ENCODE measurements around the gene NLRP6. TPM values are rescaled to one million over a fixed set of nuclear protein-coding genes. Genes with fewer than 3 reads are reported as not detected.

NLRP6 gene
- total and polyA plus RNA-seq, 4 experiments from 2014 or later, result 1.4 to 26.3 (median 18.4) TPM

DNA sequence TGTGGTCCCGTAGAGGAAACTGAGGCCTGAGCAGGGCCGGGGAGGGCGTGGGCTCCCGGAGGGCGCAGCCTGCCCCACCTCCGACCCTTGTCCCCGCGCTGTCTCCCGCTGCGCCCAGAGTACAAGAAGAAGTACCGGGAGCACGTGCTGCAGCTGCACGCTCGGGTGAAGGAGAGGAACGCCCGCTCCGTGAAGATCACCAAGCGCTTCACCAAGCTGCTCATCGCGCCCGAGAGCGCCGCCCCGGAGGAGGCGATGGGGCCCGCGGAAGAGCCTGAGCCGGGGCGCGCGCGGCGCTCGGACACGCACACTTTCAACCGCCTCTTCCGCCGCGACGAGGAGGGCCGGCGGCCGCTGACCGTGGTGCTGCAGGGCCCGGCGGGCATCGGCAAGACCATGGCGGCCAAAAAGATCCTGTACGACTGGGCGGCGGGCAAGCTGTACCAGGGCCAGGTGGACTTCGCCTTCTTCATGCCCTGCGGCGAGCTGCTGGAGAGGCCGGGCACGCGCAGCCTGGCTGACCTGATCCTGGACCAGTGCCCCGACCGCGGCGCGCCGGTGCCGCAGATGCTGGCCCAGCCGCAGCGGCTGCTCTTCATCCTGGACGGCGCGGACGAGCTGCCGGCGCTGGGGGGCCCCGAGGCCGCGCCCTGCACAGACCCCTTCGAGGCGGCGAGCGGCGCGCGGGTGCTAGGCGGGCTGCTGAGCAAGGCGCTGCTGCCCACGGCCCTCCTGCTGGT, 1.9 kb downstream of the NLRP6 start:
- H3K27ac Mint-ChIP-seq, result peak overlapping the region in 4 of 7 donors; percentile 70 to 92 (median 90)
- H3K4me1 Mint-ChIP-seq, result peaks cover 30 to 61% (median 46%) of the 10 kb centered on the region in 4 donors
- POLR2A ChIA-PET (ENCODE audit: partially characterized antibody), result interaction anchor here (1.1 to 14.3 kb wide), 19 partner anchors 10 to 226 kb away, joined by 3 to 549 read pairs (median 12); partner anchors contain the start of genes BET1L, IFITM1, IFITM5 and PGGHG

DNA sequence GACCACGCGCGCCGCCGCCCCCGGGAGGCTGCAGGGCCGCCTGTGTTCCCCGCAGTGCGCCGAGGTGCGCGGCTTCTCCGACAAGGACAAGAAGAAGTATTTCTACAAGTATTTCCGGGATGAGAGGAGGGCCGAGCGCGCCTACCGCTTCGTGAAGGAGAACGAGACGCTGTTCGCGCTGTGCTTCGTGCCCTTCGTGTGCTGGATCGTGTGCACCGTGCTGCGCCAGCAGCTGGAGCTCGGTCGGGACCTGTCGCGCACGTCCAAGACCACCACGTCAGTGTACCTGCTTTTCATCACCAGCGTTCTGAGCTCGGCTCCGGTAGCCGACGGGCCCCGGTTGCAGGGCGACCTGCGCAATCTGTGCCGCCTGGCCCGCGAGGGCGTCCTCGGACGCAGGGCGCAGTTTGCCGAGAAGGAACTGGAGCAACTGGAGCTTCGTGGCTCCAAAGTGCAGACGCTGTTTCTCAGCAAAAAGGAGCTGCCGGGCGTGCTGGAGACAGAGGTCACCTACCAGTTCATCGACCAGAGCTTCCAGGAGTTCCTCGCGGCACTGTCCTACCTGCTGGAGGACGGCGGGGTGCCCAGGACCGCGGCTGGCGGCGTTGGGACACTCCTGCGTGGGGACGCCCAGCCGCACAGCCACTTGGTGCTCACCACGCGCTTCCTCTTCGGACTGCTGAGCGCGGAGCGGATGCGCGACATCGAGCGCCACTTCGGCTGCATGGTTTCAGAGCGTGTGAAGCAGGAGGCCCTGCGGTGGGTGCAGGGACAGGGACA, 2.7 kb downstream of the NLRP6 start:
- ChIA-PET CTCF (ENCODE audit: partially characterized antibody) (interaction anchor here (0.8 to 8.4 kb wide), 6 partner anchors 9 to 74 kb away, joined by 3 to 81 read pairs (median 10); no protein-coding TSS in a partner anchor), POLR2A (ENCODE audit: partially characterized antibody) (interaction anchor here (0.9 to 14.3 kb wide), 18 partner anchors 10 to 169 kb away, joined by 3 to 549 read pairs (median 17); partner anchors contain the start of genes BET1L, IFITM1, IFITM5 and PGGHG)
- peak overlapping the region; percentile 52 to 94 (median 87) for H3K27ac Mint-ChIP-seq
- H3K9me3 Mint-ChIP-seq, result peaks cover 0 to 9% (median 2%) of the 10 kb centered on the region in 8 donors
- no peaks in the 10 kb centered on the region for H3K27me3 Mint-ChIP-seq
- no peaks in the 10 kb centered on the region for H3K36me3 ChIP-seq (ENCODE audit: insufficient read depth, low read length)
- H3K4me1 ChIP-seq (ENCODE audit: insufficient read depth, low read length), result peaks cover 65% of the 10 kb centered on the region
- peak overlapping the region; percentile 88 to 93 (median 90) for H3K4me3 Mint-ChIP-seq
- H3K4me3 ChIP-seq (ENCODE audit: low read length in 2 of 2), result peak overlapping the region; percentile 24 to 59
- intact Hi-C loops (cut with micrococcal nuclease), result loop anchor here (1.0 to 2.0 kb wide), 3 partner anchors 30 to 74 kb away; partner anchors contain the start of genes BET1L and RIC8A
- H3K27ac ChIP-seq (ENCODE audit: low read depth, low read length), result no peak overlapping the region
- H3K4me1 Mint-ChIP-seq, result peaks cover 30 to 68% (median 50%) of the 10 kb centered on the region in 4 donors
- no peaks in the 10 kb centered on the region for H3K27me3 ChIP-seq (ENCODE audit: insufficient read depth, low read length)
- peak in 4 of 5 donors; percentile 48 to 60 (median 54) for DNase-seq
- peaks cover 25 to 30% of the 10 kb centered on the region in 2 donors for H3K36me3 Mint-ChIP-seq
- H3K9me3 ChIP-seq (ENCODE audit: control insufficient read depth in 1 of 2, low read length in 2 of 2), result no peaks in the 10 kb centered on the region

More for the DNA sequence above, 1.9 kb downstream of the NLRP6 start:
- peak overlapping the region; percentile 86 to 92 (median 88) for H3K4me3 Mint-ChIP-seq
- no peaks in the 10 kb centered on the region for H3K27me3 Mint-ChIP-seq
- peaks cover 0 to 9% (median 2%) of the 10 kb centered on the region in 8 donors for H3K9me3 Mint-ChIP-seq
- Histone ChIP-seq H3K4me1 (ENCODE audit: insufficient read depth, low read length) (peaks cover 60% of the 10 kb centered on the region), H3K9me3 (ENCODE audit: control insufficient read depth in 1 of 2, low read length in 2 of 2) (no peaks in the 10 kb centered on the region), H3K27me3 (ENCODE audit: insufficient read depth, low read length) (no peaks in the 10 kb centered on the region), H3K4me3 (ENCODE audit: low read length in 2 of 2) (peak overlapping the region in 1 of 2 donors; percentile 59), H3K27ac (ENCODE audit: low read depth, low read length) (no peak overlapping the region), H3K36me3 (ENCODE audit: insufficient read depth, low read length) (no peaks in the 10 kb centered on the region)
- CTCF ChIA-PET (ENCODE audit: partially characterized antibody), result interaction anchor here (1.0 to 8.4 kb wide), 7 partner anchors 13 to 75 kb away, joined by 3 to 81 read pairs (median 7); no protein-coding TSS in a partner anchor
- intact Hi-C loops (cut with micrococcal nuclease), result loop anchor here (1.0 to 2.0 kb wide), 4 partner anchors 11 to 73 kb away; partner anchors contain the start of genes BET1L and RIC8A
- peak in 4 of 5 donors; percentile 55 to 61 (median 57) for DNase-seq
- peaks cover 26 to 30% of the 10 kb centered on the region in 2 donors for H3K36me3 Mint-ChIP-seq

DNA sequence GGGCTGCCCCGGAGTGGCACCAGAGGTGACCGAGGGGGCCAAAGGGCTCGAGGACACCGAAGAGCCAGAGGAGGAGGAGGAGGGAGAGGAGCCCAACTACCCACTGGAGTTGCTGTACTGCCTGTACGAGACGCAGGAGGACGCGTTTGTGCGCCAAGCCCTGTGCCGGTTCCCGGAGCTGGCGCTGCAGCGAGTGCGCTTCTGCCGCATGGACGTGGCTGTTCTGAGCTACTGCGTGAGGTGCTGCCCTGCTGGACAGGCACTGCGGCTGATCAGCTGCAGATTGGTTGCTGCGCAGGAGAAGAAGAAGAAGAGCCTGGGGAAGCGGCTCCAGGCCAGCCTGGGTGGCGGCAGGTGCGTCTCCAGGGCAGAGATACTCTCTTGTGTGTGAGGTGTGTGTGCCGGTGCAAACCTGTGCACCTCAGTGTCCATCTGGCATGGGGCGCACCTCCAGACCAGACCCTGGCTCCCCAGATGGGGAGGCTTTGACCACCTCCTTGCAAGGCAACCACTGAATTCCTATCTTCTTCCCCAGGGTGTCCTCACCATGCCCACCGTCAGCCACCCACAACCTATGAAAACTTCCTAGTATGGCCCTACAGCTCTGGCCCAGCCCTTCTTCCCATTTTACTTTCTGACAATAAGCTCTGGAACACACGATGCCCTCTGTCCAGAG, 3.4 kb downstream of the NLRP6 start:
- Histone ChIP-seq H3K36me3 (ENCODE audit: insufficient read depth, low read length) (no peaks in the 10 kb centered on the region), H3K27me3 (ENCODE audit: insufficient read depth, low read length) (no peaks in the 10 kb centered on the region), H3K4me3 (ENCODE audit: low read length in 2 of 2) (peak overlapping the region; percentile 24 to 59), H3K9me3 (ENCODE audit: control insufficient read depth in 1 of 2, low read length in 2 of 2) (no peaks in the 10 kb centered on the region), H3K4me1 (ENCODE audit: insufficient read depth, low read length) (peaks cover 73% of the 10 kb centered on the region), H3K27ac (ENCODE audit: low read depth, low read length) (peak overlapping the region; percentile 11)
- no peak for DNase-seq
- peaks cover 30 to 67% (median 53%) of the 10 kb centered on the region in 4 donors for H3K4me1 Mint-ChIP-seq
- peak overlapping the region in 6 of 7 donors; percentile 60 to 90 (median 77) for H3K27ac Mint-ChIP-seq
- no peaks in the 10 kb centered on the region for H3K27me3 Mint-ChIP-seq
- ChIA-PET POLR2A (ENCODE audit: partially characterized antibody) (interaction anchor here (0.9 to 14.3 kb wide), 18 partner anchors 10 to 125 kb away, joined by 3 to 549 read pairs (median 16); partner anchors contain the start of genes BET1L, IFITM1, IFITM5 and PGGHG), CTCF (ENCODE audit: partially characterized antibody) (interaction anchor here (0.8 to 8.4 kb wide), 5 partner anchors 10 to 73 kb away, joined by 3 to 81 read pairs (median 14); no protein-coding TSS in a partner anchor)
- intact Hi-C loops (cut with micrococcal nuclease), result loop anchor here (2.0 kb wide), 2 partner anchors 31 kb away; no protein-coding TSS in a partner anchor
- H3K4me3 Mint-ChIP-seq, result peak overlapping the region; percentile 88 to 93 (median 90)
- H3K36me3 Mint-ChIP-seq, result peaks cover 22 to 29% of the 10 kb centered on the region in 2 donors
- peaks cover 0 to 4% (median under 1%) of the 10 kb centered on the region in 8 donors for H3K9me3 Mint-ChIP-seq

DNA sequence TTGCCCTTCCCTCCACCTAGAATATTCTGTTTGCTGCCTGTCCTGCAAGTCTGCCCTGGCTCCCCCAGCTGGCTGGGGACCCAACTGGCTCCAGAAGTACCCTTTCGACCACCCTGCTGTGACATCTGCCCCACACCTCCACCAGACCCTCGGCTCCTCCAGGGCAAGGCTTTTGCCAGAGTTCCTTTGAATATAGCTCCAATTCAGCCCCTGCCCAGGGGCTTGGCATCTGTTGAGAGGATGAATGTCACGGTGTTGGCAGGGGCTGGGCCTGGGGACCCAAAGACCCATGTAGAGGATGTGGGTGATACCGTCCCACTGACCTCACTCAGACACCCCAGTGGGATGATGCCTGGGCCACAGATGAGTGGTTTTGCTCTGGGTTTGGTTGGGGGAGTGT, 4.0 kb downstream of the NLRP6 start:
- no peaks in the 10 kb centered on the region for H3K27me3 Mint-ChIP-seq
- ChIA-PET POLR2A (ENCODE audit: partially characterized antibody) (interaction anchor here (0.9 to 14.3 kb wide), 14 partner anchors 9 to 124 kb away, joined by 3 to 549 read pairs (median 22); partner anchors contain the start of genes IFITM1, IFITM5, PGGHG and PSMD13), CTCF (ENCODE audit: partially characterized antibody) (interaction anchor here (1.1 to 8.4 kb wide), 4 partner anchors 15 to 168 kb away, joined by 7 to 81 read pairs (median 24); partner anchors contain the start of gene PTDSS2)
- Histone ChIP-seq H3K9me3 (ENCODE audit: control insufficient read depth in 1 of 2, low read length in 2 of 2) (no peaks in the 10 kb centered on the region), H3K4me3 (ENCODE audit: low read length in 2 of 2) (peak overlapping the region in 1 of 2 donors; percentile 59), H3K27me3 (ENCODE audit: insufficient read depth, low read length) (no peaks in the 10 kb centered on the region), H3K27ac (ENCODE audit: low read depth, low read length) (peak overlapping the region; percentile 11), H3K36me3 (ENCODE audit: insufficient read depth, low read length) (no peaks in the 10 kb centered on the region), H3K4me1 (ENCODE audit: insufficient read depth, low read length) (peaks cover 78% of the 10 kb centered on the region)
- H3K9me3 Mint-ChIP-seq, result peaks cover 0 to 4% (median 0%) of the 10 kb centered on the region in 8 donors
- peaks cover 33 to 72% (median 53%) of the 10 kb centered on the region in 4 donors for H3K4me1 Mint-ChIP-seq
- no peak for DNase-seq
- peak overlapping the region; percentile 88 to 93 (median 90) for H3K4me3 Mint-ChIP-seq
- intact Hi-C loops (cut with micrococcal nuclease), result no loop called here
- H3K36me3 Mint-ChIP-seq, result peaks cover 19 to 30% of the 10 kb centered on the region in 2 donors
- H3K27ac Mint-ChIP-seq, result peak overlapping the region in 6 of 7 donors; percentile 62 to 87 (median 84)

DNA sequence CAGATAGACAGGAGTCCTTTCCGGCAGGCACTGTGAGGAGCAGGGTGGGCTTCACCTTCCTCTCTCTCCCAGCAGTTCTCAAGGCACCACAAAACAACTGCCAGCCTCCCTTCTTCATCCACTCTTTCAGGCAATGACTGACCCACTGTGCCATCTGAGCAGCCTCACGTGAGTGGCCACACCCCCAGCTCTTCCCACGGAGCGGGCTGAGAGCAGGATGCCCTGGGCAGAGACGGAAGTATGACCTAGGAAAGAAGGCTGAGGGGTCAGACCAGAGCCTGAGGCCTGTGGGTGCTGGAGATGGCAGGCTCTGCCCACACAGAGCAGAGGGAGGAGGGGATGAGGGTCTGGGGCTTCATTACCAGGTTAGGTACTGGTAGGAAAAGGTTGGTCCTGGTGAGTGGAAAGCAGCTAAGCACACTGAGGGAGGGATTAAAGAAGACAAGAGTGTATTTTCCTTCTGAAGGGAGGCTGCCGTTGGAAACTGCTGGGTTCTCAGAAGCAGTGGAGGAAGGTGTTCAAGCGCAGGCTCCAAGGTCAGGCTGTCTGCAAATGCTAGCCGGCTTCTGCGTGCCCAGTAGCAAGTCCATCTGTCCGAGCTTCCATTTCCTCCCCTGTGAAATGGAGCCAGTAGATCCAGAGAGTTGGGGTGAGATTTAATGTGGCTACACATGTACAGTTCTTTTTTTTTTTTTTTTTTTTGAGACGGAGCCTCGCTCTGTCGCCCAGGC, 4.6 kb downstream of the NLRP6 start:
- ChIA-PET CTCF (ENCODE audit: partially characterized antibody) (interaction anchor here (1.1 to 8.4 kb wide), 5 partner anchors 15 to 167 kb away, joined by 6 to 81 read pairs (median 14); partner anchors contain the start of gene PTDSS2), POLR2A (ENCODE audit: partially characterized antibody) (interaction anchor here (1.0 to 14.3 kb wide), 11 partner anchors 9 to 76 kb away, joined by 3 to 549 read pairs (median 23); partner anchors contain the start of genes IFITM1, IFITM5, PGGHG and PSMD13)
- peak in 1 of 5 donors; percentile 14 for DNase-seq
- H3K27ac ChIP-seq (ENCODE audit: low read depth, low read length), result no peak overlapping the region
- Mint-ChIP-seq H3K4me1 (peaks cover 30 to 70% (median 52%) of the 10 kb centered on the region in 4 donors), H3K27me3 (no peaks in the 10 kb centered on the region), H3K9me3 (peaks cover 0 to 4% (median 0%) of the 10 kb centered on the region in 8 donors), H3K4me3 (peak overlapping the region; percentile 88 to 93 (median 90)), H3K36me3 (peaks cover 16 to 34% of the 10 kb centered on the region in 2 donors), H3K27ac (peak overlapping the region in 5 of 7 donors; percentile 62 to 87 (median 86))
- intact Hi-C loops (cut with micrococcal nuclease), result no loop called here
- H3K27me3 ChIP-seq (ENCODE audit: insufficient read depth, low read length), result no peaks in the 10 kb centered on the region
- H3K9me3 ChIP-seq (ENCODE audit: control insufficient read depth in 1 of 2, low read length in 2 of 2), result no peaks in the 10 kb centered on the region
- H3K4me3 ChIP-seq (ENCODE audit: low read length in 2 of 2), result no peak overlapping the region
- no peaks in the 10 kb centered on the region for H3K36me3 ChIP-seq (ENCODE audit: insufficient read depth, low read length)
- peaks cover 74% of the 10 kb centered on the region for H3K4me1 ChIP-seq (ENCODE audit: insufficient read depth, low read length)

All from CD4-positive, alpha-beta memory T cell (primary cell).